HG03097 (cell line): Measurements from ENCODE around the gene CTIF.

Source experiments
- ATAC-seq: cut with Tn5 transposase; IDR thresholded peaks from one replicate; pipeline ENCODE4 v1.9.1; 2021; ENCODE audit not compliant: unreplicated experiment, low FRiP score

The CTIF gene

DNA sequence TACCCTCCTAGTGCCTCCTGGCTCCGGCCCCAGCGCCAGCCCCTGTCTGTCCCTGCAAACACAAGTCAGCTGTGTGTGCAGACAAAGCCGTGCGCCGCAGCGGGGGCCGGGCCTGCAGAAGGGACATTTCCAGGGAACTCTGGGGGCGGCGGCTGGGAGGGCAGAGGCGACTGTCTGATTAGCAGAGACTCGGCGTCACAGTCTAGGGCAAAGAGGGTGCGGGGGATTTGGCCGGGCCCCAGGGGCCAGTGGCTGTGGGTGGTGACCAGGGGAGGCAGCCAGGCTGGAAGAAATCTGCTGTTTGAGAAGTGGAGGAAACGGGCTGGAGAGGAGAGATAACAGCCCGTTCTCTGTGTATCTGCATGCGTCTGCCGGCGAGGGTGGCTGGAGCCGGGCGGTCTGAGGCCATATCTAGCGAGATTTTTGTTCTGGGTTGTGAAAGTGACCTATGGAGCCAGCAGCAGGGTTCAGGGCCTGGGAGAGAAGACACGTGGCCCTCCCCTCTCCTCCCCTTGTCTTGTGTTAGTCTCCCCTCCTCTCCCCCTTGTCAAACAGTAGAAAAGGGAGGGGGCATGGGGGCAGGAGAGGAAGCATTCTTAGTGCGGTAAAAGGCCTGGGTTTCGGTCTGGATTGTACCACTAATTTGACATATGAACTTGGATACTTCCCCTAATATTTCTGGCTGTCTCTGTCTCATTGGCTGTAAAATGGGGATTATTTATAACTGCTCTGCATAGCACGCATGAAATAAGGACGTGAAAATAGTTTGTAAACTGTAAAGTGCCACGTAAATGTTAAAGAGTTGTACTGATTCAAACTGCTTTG lies 242.5 kb downstream of the CTIF start:
- no peak for ATAC-seq

DNA sequence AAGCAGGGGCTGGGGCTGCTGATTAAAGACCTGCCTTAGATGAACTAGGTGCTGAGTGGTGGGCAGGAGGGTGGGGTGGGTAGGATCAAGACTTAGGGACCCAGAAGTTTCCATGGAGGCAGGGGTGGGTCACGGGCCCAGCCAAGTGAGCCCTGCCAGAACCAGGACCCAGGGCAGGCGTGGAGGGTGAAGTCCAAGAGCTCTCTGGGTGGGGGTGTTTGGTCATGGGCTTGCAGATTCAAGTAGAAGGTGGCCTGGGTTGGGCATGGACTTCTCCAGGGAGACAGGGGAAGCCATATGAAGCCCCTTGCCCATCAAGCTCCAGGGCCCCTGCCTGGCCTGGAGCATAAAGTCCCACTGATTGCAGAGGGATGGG lies 243.1 kb downstream of the CTIF start:
- ATAC-seq, result no peak

DNA sequence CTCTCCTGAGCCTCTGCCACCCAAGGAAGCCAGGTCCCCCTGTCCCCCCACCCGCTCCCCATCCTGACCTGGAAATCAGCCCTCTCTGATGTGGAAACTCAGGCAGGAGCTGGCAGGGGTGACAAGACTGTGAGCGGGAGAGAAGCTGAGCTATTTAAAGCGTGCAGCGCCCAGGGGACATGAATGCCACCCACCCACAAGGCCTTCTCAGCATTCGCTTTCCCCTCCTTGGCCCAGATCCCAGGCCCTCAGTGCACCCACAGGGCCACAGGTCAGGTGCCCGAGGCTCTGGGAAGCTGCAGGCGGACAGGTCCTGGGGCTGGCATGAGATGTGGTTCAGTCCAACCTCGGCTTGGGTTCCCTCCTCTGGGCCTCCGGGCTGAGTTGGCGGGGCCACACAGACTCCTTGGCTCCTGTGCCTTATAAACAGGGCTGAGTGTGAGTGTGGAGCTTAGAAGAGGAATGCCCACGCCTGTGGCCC lies 243.6 kb downstream of the CTIF start:
- no peak for ATAC-seq

DNA sequence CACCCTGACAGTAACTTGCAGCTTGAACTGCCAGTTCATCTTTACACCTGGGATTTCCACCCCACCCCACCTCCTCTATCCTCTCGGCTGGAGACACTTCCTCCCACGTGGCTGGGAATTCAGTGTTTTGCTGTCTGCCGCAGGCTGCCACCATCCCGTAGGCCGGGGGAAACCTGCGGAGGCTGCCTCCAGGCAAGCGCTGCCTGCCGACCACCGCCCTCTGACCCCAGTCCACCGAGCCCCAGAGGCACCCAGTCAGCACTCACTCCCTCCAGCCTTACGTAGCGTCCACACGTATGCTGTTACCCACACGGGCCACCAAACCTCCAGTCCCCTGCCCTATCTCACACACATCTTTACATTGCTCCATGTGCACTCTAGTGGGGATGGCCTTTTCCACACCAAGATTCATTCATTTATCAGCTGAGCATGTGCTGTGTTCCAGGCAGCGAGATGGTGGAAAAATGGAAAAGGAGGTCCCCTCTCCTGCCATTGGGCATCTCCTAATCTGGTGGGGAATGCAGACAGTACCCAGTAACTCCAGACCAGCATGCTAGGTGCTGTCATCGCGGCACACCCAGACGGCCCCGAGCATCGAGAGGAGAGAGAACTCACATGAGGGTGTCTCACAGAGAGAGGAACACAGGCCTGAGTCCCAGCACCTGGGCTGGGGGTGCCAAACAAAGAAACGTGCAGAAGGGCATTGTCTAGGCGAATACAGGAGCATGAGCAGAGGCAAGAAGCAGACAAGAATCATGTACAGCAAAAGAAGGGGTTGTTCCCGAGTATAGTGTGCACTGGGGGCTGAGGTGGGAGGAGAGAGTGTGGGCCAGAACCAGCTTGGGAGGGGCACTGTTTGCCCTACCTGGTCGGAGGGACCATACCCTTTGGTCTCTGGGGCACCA lies 245.0 kb downstream of the CTIF start:
- ATAC-seq, result no peak

DNA sequence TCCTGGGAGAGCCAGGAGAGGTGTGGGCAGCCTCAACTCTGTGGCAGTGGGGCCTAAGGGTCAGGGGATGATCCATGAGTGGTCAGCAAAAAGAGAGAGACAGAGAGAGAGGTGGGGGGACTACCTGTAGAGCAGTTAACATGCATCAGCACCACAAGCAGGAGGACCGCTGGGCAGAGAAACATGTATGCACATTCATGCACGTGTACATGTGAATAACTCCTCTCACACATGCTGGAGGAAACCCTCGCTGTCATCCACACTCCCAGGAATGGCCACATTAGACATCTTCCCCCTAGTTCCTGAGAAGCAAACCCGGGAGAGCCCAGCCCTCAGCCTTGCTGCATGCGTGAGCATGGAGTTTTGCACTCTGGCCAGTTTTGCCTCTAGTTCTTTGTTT lies 245.8 kb downstream of the CTIF start:
- ATAC-seq, result peak; percentile 17

DNA sequence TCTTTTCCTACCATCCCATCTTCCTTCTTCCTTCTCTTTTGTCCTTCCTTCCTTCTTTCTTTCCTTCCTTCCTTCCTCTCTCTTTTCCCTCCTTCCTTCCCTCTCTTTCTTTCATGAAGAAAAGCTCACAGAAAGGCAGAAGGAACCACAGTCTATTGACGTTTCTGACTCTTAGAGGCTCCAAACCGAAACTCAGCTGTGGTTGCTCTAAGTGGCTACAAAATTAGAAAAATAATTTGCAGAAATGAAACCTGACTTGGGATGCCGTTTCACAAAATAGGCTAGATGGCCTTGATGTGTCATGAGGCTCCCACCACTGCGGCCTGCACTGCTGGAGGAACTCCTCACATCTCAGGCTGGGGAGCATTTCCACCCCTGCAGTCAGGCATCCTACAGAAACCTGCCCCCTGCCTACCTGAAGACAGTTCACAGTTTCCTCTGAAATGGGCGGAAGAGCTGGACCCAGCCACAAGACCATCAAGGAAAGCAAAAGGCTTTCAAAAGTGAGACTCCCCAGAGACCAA lies 246.3 kb downstream of the CTIF start:
- peak; percentile 85 for ATAC-seq

DNA sequence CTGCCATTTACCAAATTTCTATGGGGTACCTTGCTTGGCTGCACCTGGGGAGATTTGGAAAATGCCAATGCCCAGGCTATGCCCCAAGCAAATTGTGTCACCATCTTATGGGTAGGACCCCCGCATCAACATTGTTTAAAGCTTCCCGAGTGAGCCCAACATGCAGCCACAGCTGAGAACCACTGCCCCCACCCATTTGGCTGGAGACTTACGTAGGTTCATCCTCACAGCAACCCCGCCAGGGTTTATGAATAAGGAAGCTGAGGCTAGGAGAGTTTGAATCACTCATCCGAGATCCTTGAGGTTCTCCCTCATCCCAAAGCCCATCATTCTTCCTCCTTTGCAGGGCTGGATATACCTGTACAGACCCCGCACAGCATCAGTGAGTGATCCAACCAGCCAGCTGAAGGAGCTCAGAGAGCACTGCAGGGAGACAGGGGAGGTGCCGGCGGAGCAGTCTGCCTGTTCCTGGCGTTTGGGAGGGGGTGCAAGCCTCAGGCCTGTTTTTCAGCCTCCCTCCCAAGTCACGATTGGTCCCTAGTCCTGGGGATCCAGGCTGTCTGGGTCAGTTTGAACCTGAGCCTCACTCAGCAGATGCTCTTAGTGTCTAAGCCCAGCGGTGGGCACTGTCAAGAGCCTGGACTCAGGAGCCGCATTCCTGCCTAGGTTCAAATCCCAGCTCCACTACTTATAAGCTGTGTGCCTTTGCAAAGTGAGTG lies 247.1 kb downstream of the CTIF start:
- no peak for ATAC-seq

DNA sequence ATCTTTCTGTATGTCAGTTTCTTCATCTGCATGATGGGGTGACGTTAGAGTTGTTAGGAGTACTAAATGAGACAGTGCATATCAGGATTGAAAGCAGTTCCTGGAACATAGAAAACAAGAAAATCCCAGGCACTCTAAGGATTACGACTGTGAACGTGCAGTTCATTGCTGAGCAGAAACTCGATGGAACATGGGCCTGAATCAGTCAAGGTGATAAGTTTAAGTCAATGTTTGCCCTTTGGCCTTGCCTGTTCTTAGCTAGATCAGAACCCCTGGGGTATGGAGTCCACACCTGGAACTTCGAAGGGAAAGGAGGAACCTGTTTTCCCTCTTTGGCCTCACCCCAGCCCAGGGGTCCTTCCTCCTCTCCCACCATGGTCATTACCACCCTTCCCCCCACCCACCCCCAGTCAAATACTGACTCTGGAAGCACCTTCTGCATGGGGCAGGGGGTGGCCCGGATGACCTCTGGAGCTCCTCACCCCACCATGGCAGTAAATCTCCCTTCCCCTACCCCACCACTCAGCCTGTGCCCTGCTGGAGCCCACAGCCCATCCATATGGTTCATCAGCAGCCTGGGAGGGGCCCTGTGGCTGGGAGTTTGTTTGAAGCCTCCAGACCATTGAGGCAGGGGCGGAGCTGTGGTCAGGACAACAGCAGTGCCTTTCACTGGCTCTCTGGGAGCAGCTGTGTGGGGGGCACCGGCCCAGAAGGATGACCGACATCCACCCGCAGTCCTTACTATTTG lies 247.8 kb downstream of the CTIF start:
- no peak for ATAC-seq

DNA sequence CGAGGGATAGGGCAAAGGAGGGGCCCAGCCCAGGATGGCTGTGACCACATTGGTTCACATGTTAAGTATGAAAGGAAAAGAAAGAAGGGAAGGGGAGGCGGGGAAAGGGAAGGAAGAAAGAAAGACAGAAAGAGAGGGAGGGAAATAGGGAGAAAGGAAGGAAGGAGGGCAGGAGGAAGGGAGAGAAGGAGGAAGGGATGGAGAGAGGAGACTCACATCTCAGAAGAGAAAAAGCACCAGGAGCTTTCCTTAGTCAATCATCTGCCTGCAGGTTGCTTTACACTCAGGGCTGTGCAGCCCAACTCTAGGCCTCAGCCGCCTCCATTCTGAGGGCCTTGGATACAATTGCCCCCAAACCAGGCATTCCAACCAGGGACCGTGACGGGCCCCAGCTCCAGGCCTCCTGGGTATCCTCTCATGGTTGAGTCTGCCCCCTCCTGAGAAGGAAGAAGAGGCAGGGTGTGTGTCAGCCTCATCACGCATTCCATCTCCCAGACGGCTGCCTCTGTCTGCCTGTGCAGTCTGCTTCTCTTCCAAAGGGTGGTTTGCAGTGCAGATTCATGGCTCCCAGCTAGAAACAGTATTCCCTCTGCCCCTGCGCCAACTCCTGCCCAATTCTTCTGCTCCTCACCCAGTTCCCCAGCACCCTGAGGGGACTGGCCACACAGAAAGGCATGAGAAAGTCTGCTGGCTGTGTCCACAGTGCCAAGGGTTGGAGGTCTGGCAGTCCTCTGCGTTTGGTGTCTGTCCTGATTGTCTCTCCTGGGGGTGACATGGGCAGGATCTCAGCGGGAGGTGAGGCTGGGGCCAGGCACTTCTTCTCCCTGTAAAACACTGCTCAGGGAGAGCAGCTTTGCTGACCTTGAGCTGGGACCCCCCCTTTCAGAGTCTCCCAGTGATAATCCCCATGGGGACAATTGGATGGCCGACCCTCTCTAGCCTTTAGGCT lies 248.6 kb downstream of the CTIF start:
- ATAC-seq, result no peak

DNA sequence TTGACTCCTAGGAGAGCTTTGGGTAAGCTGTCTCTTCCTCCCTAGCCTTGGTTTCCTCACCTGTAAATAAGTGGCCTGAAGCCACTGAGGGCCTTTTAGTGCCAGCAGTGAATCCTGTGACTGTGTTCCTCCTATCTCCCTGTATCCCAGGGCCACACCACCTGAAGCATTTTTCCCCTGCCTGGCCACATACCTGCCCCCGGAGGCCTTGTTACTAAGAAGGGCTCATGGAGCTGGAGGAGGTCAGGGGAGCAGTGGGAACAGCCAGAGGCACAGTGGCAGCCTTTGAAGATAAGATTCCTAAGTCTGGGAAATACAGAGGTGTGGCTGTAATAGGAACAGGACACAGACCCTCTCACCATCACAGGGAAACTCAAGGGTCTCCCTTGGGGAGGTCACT lies 249.5 kb downstream of the CTIF start:
- no peak for ATAC-seq

DNA sequence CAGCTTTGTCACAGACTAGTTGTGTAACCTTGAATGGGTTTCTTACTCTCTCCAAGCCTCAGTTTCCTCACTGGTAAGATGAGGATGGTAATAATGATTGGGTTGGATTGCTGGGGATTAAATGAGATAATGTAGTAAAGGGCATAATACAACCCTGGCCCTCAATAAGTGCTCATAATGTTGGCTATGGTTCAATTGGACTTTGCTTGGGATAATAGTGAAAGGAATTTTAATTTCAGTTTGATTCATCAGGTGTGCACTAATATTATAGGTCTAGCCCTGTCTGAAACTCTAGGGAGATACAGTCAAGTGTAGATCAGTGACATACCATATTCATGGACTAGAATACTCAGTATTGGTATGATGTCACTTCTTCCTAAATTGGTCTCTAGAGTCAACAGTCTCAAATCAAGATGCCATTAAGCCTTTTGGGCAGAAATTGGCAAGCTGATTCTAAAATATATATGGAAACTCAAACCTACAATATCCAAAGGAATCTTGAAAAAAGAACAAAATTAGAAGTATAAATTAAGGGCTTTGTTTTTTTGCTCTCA lies 250.5 kb downstream of the CTIF start:
- no peak for ATAC-seq

DNA sequence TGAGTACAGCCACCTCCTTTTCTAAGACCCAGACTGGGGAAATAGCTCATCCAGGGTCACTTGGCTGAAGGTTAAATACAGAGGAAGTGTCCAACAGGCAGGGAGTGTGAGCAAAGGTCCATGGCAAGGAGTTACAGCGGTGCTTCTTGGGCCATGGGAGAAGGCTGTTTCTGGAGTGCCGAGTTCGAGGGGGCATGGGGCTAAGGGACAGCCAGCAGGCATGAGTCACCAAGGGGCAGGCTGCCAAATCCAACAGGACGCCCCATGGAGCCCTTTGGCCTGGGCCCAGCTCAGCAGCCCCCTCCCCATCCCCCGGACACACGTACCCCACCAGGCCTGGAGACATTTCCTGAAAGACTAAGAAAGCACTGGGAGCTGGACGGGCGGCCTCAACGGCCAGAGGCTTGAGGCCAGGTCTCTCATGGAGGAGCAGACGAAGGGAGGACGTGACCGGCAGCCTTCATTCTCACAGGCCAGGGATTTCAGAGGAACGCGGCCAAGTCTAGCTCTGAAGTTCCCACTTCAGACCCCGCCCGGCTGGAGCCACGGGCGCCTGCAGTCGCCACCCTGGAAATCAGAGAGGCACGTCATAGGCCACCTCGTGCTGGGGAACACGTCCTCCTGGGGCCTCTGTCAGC lies 251.5 kb downstream of the CTIF start:
- ATAC-seq, result no peak

DNA sequence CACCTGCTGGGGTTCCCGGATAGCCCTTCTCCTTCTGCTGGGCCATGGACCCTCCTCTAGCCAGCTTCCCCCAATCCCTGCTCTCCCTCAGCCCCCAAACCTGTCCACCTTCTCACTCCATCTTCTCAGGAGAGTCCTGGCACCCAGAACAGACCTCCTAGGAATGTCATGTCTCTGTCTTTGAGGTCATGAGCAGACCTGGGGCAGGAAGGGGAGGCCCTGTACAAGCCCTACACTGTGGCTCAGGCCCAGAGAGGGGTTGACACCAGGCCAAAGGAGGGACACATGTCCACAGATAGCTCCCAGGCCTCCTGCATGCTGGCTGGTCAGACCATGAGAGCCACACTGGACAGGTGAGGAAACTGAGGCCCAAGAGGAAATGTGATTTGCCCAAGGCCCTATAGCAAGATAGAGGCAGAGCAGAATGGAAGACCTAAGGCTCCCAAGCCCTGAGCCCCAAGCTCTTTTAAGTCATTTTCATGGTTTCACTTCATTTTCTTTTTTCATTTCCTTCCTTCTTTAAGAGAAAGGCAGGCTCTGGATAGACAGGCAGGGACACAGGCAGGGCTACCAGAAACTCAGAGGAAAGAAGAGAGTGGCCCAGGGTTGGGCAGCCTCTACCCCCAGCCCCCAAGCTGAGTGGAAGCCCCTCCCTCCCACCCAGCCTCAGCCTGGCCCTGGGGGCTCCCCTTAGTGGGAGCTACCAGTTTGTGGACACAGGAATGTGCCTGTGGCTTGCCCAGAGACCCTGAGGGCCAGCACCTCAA lies 252.2 kb downstream of the CTIF start:
- ATAC-seq, result no peak

DNA sequence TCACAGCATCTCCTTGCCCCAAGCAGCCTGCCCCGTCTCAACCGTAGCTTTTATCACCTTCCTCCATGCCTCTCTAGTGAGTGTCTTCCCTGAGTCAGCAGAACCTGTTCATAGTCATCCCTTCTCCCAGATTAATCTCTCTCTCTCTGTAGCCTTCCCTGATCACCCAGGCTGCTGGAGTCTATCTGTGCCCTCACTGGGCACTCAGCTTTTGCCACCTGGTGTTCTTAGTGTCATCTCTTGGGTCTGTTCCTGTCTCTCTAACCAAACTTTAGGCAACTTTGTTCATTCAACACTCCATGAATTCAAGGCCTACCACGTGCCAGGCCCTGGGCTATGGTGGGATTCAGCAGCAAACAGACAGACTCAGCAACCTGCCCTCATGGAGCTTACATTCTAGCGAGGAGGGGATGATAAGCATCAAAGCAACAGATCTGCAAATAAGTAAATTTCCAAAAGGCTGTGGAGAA lies 252.8 kb downstream of the CTIF start:
- ATAC-seq, result no peak

DNA sequence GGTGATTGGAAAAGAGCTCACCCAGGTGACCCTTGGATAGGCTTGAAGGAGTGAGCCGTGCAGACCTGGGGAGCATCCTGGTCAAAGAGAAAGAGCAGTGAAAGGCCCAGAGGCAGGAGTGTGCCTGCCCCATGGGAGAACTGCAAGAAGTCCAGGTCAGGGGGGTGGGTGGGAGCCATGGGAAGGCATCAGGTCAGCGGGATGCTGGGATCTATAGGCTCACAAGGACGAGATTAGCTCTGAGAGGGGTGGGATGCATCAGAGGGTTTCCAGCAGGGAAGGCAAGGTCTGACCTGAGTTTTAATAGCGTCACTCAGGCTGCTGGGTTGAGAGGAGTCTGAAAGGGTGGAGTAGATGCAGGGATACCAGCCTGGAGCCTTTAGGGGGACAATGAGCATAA lies 253.3 kb downstream of the CTIF start:
- ATAC-seq, result no peak

DNA sequence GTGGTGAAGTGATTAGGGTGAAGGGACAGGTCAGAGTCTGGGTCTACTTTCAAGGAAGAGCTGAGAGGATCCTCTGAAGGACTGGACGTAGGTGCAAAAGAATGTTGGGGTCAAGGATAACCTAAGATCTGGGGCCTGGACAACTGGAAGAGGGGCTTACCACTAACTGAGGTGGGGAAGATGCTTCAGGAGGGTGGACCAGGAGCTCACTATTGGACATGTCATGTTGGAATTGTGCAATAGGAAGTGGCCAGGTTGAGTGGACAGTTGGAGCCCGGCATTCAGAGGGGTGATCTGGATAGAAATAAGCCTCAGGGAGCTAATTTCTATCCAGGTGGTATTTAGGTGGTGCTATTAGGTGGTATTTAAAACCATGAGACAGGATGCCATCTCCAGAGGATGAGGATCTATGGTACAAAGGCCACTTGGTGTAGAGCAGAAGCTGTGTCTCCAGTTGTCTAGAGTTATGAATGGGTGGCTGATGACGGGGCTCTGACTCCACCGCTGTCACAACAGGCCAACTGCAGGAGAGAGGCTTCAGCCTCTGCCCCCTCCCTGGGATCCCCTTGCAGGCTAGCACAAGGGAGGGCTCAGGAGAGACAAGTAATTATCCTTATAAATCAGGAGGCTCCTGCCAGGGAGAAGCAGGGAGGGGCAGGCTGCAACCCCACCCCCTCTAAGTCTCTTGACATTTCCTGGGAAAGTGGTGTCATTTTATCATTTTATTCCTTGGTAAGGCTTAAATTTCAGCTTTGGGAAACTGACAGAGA lies 254.0 kb downstream of the CTIF start:
- no peak for ATAC-seq
